Measurements from ENCODE around the gene CLSTN1.
"Not testable (repeated sequence)": the region's sequence is repeated elsewhere in the genome, so short reads cannot be mapped to it uniquely, and the experiment has no call there.

CLSTN1 gene

GRCh38 chr1:9766759-9767442 is 56.9 kb downstream of the CLSTN1 start:
- no peak for DNase-seq (ENCODE audit: low read depth in 1 of 2, low spot score in 1 of 2)

- DNase-seq (ENCODE audit: low read depth in 1 of 2, low spot score in 1 of 2) = no peak
These were observed 59.2 kb downstream of the CLSTN1 start for GRCh38 chr1:9764550-9764949.

DNA sequence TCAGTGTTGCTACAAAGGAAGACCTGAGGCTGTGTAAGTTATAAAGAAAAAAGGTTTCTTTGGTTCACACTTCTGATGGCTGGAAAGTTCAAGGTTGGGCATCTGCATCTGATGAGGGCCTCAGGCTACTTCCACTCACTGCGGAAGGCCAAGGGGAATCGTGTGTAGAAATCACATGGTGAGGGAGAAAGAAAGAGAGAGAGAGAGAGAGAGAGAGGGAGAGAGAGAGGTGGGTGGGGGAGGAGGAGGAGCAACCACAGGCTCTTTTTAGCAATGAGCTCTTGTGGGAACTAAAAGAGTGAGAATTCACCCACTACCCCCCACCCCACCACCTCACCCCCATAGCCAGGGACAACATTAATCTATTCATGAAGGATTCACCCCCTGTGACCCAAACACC is 59.9 kb downstream of the CLSTN1 start:
- no peak for DNase-seq (ENCODE audit: low read depth in 1 of 2, low spot score in 1 of 2)

- DNase-seq (ENCODE audit: low read depth in 1 of 2, low spot score in 1 of 2) = not testable (repeated sequence)
These were observed 61.3 kb downstream of the CLSTN1 start for GRCh38 chr1:9762446-9762845.

GRCh38 chr1:9761855-9762254 is 61.9 kb downstream of the CLSTN1 start:
- no peak for DNase-seq (ENCODE audit: low read depth in 1 of 2, low spot score in 1 of 2)

DNA sequence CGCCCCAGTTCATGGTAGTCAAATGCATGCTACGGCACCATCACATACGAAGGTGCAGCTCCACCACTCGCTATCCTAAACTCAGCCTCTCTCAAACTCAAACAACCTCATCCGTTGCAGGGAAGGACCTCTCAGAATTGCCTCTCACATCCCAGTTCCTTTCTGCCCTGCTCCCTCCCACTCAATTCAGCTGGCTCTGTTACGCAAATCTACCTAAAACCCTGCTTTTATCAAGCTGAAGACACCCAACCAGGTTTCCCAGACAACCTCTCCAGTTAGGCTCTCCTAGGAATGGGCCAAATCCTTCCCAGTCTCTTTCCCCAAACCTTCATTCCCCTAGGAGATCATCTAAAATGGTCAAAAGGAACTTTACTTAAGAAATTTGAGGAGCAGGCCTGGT is 62.9 kb downstream of the CLSTN1 start:
- no peak for DNase-seq (ENCODE audit: low read depth in 1 of 2, low spot score in 1 of 2)

GRCh38 chr1:9759939-9760338 is 63.8 kb downstream of the CLSTN1 start:
- no peak for DNase-seq (ENCODE audit: low read depth in 1 of 2, low spot score in 1 of 2)

DNA sequence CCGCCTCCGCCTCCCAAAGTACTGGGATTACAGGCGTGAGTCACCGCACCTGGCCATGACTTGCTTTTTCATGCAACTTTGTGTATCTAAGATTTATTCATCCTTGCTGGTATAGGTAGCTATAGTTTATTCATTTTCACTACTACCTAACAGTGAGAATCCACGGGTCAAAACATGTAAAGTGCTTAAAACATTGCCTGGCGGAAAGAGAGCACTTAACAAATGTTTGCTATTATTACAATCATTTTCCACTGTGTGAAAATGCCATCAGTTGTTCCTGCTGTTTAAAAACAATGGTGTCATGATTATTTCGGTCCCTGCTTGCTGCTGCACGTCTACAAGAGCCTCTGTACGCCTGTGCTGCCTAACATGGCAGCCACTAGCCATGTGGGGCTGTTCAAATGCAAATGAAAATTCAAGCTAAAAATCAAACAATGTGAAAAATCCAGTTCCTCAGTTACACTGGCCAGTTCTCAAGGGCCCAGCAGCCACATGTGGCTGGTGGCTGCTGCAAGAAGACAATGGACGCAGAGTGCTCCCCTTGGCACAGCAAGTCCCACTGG is 65.1 kb downstream of the CLSTN1 start:
- no peak for DNase-seq (ENCODE audit: low read depth in 1 of 2, low spot score in 1 of 2)

- DNase-seq (ENCODE audit: low read depth in 1 of 2, low spot score in 1 of 2) = no peak
These were observed 68.2 kb downstream of the CLSTN1 start for GRCh38 chr1:9755441-9755995.

DNA sequence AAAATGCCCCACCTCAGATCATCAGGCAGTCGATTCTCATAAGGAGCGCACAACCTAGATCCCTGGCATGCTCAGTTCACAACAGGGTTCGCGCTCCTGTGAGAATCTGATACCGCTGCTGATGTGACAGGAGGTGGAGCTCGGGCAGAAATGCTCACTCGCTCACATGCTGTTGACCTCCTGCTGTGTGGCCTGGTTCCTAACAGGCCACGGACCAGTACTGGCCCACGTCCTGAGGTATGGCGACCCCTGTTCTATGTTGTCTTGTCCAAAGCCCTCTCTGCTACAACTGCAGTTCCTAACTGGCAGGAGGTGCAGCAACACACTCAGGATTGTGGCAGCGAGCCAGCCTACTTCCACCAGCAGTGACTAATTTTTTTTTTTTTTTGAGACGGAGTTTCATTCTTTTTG is 70.6 kb downstream of the CLSTN1 start:
- DNase-seq (ENCODE audit: low read depth in 1 of 2, low spot score in 1 of 2) = no peak

DNA sequence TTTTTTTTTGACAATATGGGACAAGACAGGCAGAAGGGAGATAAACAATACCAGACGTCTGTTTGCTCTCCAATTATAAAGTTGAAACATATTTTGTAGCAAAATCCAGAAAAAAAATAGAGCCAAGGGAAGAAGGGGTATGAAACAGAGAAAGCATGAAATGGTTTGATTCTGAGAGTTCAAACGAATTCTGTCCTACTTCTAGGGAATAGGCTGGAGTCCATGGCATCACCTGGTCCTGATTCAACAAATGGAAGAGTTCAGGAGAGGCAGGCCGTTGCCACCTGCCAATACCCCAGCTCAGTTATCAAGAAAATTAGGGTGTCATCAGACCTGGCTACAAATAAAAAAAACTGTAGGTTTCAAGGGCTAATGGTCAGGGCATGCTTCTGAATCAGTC is 71.8 kb downstream of the CLSTN1 start:
- DNase-seq (ENCODE audit: low read depth in 1 of 2, low spot score in 1 of 2) = no peak

GRCh38 chr1:9749361-9749760 is 74.4 kb downstream of the CLSTN1 start:
- DNase-seq (ENCODE audit: low read depth in 1 of 2, low spot score in 1 of 2) = no peak

DNA sequence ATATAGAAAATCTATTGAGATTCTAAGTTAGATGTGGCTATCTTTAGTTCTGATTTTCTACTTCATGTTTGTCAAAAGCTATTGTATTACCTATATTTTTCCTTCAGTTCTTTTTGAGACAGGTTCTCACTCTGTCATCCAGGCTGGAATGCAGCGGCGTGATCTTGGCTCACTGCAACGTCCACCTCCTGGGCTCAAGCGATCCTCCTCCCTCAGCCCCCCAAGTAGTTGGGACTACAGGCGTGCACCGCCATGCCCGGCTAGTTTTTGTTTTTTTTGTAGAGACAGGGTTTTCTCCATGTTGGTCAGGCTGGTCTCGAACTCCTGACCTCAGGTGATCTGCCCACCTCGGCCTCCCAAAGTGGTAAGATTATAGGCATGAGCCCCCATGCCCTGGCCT is 75.4 kb downstream of the CLSTN1 start:
- DNase-seq (ENCODE audit: low read depth in 1 of 2, low spot score in 1 of 2) = not testable (repeated sequence)

GRCh38 chr1:9746651-9747050 is 77.1 kb downstream of the CLSTN1 start:
- no peak for DNase-seq (ENCODE audit: low read depth in 1 of 2, low spot score in 1 of 2)

GRCh38 chr1:9746211-9746610 is 77.6 kb downstream of the CLSTN1 start:
- DNase-seq (ENCODE audit: low read depth in 1 of 2, low spot score in 1 of 2) = no peak

DNA sequence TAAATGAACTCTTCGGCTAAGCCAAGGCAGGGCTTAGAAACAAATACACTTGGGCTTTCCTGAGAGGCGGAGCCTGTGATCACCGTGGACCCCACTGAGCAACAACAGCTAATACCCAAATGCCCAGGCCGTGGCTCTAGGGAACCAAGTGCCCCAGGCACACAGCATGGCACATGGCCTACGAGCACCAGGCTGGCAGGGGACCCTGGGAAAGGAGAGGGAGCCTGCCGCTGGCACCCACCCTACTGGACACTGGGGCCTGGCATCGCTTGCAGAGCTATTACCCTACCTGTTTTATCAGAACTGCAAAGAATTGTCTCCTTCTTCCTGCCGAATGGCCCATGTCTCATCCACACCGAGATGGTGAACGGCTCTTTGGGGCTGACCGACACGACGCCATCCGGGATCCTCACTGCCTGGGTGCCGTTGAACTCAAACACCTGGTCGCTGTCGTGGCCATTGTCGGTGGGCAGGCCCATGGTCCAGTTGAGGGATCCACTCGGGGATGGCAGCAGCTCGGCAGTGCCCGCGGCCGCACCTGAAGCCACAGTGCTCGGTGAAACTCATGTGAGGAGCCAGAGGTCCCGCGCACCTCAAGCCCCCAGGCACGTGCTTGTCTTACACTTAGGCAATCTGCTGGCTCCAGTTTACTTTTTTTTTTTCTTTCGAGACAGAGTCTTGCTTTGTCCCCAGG is 79.5 kb downstream of the CLSTN1 start:
- DNase-seq (ENCODE audit: low read depth in 1 of 2, low spot score in 1 of 2) = no peak

- no peak for DNase-seq (ENCODE audit: low read depth in 1 of 2, low spot score in 1 of 2)
These were observed 86.1 kb downstream of the CLSTN1 start for GRCh38 chr1:9737671-9738070.

DNA sequence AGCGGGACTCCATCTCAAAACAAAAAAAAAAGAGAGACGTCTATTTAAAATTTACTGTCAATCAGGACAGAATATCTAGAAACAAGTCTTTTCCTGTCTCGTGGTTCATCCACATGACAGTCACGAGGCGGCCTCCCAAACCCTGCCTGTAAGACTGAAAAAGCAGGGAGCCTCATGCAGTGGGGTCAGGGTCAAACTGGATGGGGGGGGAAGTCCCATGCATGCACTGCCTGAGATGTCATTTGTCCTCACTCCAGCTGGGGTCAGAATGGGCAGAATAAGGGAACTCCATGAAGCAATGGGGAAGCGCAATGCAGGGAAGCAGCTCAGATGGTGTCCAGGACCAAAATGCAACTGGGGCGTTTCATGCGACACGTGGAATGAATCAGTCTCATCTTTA is 86.7 kb downstream of the CLSTN1 start:
- DNase-seq (ENCODE audit: low read depth in 1 of 2, low spot score in 1 of 2) = no peak

DNA sequence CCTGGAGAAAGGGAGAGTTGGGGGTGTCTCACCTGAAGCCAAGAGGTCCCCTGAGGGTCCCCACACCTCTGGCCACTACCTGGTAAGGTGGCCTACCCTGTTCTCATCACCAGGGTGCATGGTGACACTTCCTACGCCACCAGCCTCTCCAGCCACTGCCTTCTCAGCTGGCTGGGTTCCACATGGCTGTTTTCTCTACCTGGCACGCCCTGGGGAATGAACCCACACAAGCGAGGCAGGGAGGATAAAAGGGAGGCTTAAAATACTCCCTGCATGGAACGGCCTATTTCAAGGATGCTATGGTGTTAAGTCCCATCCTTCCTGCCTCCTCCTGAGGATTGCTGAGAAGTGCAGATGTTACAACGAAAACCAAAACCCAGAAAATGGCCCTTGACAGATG is 87.5 kb downstream of the CLSTN1 start:
- DNase-seq (ENCODE audit: low read depth in 1 of 2, low spot score in 1 of 2) = no peak

GRCh38 chr1:9735800-9736199 is 88.0 kb downstream of the CLSTN1 start:
- no peak for DNase-seq (ENCODE audit: low read depth in 1 of 2, low spot score in 1 of 2)

DNA sequence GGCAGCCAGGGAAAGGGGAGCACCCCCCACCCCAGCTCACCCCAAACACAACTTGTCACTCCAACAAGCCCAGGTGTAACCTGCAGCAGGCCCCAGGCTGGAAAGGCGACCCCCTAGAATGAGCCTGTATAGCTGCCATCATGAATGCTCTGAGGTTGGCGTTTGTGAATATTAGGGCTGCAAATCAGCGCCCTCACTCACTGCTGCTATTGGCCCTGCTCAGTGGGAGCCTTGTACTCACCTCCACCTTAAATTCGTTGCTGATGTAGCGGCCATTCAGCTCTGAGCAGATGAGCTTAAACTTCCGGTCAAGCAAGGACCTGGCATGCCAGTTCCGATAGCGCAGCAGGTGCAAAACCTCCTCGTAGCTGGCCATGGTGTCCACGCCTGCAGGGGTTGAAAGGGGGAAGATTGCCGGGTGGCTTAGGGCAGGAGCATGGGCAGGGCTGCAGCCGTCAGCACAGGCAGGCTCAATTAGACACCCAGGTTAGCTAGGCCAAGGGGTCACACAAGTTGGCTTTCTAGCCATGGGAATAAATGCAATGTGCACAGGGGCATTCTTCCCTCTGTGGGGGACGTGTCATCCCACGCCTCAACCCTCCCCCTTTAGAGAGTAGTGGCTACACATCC is 90.5 kb downstream of the CLSTN1 start:
- no peak for DNase-seq (ENCODE audit: low read depth in 1 of 2, low spot score in 1 of 2)
